GM12878 (cell line): ENCODE measurements around the gene ACTRT3. TPM values are rescaled to one million over a fixed set of nuclear protein-coding genes. Genes with fewer than 3 reads are reported as not detected.

ENCODE experiments used
- BMI1 ChIP-seq: fragments of 450-650 bp; IDR thresholded peaks from 2 replicates; pipeline ENCODE4 v1.6.1; 2016; ENCODE audit warnings: mild to moderate bottlenecking, moderate library complexity, borderline replicate concordance
- CBFB ChIP-seq: IDR thresholded peaks from 2 replicates; pipeline ENCODE4 v1.6.1; 2016; ENCODE audit warnings: antibody characterized with exemption, low read depth
- GATAD2B ChIP-seq: fragments of 450-650 bp; conservative IDR thresholded peaks from 2 replicates; pipeline ENCODE4 v1.6.1; 2017; ENCODE audit warnings: low read depth, mild to moderate bottlenecking, moderate library complexity
- MTA2 ChIP-seq: fragments of 450-650 bp; IDR thresholded peaks from 2 replicates; pipeline ENCODE4 v1.6.1; 2016; ENCODE audit warnings: low read depth, mild to moderate bottlenecking, moderate library complexity
- MTA3 ChIP-seq: IDR thresholded peaks from 2 replicates; pipeline ENCODE4 v1.6.1; 2012; ENCODE audit warnings: low read length, inconsistent platforms, borderline replicate concordance
- RAD21 ChIP-seq: IDR thresholded peaks from 2 replicates; pipeline ENCODE4 v1.6.1; 2011; ENCODE audit warnings: mild to moderate bottlenecking, low read depth, low read length, moderate library complexity; ENCODE audit not compliant: insufficient read depth
- RAD51 ChIP-seq: fragments of 450-650 bp; IDR thresholded peaks from 2 replicates; pipeline ENCODE4 v1.6.1; 2016; ENCODE audit warnings: moderate library complexity, mild to moderate bottlenecking, inconsistent platforms
- SMAD1 ChIP-seq: fragments of 450-650 bp; IDR thresholded peaks from 2 replicates; pipeline ENCODE4 v1.6.1; 2018; ENCODE audit warnings: mild to moderate bottlenecking, low read depth; ENCODE audit not compliant: partially characterized antibody
- SP1 ChIP-seq: IDR thresholded peaks from one replicate; pipeline ENCODE4 v1.6.1; 2011; ENCODE audit warnings: low read depth, low read length
- STAT1 ChIP-seq: fragments of 450-650 bp; conservative IDR thresholded peaks from 2 replicates; pipeline ENCODE4 v1.6.1; 2014; ENCODE audit warnings: antibody characterized with exemption, mild to moderate bottlenecking
- TCF7 ChIP-seq: IDR thresholded peaks from 2 replicates; pipeline ENCODE4 v1.6.1; 2014; ENCODE audit warnings: antibody characterized with exemption, borderline replicate concordance
- ZNF384 ChIP-seq: IDR thresholded peaks from 2 replicates; pipeline ENCODE4 v1.6.1; 2012; ENCODE audit warnings: low read depth, mild to moderate bottlenecking, low read length, improper control_type of control experiment, borderline replicate concordance
- ZSCAN29 ChIP-seq: fragments of 450-650 bp; IDR thresholded peaks from 2 replicates; pipeline ENCODE4 v1.6.1; 2017; ENCODE audit warnings: mild to moderate bottlenecking, moderate library complexity
- polyA plus RNA-seq, 11 experiments: library from polyadenylated mRNA; depleted of rRNA in 4 of 11; unstranded in 6 of 11; stranded (reverse) in 5 of 11; fragments of >200 nt; fragmentation: Nextera tagmentation in 4 of 11; fragmentation: Illumina TruSeq in 1 of 11; extraction: Ambion mirVana in 4 of 11; extraction: Trizol in 1 of 11; gene quantifications; 1 replicate in 1 of 11; 2 replicates in 10 of 11; pipeline versions ENCODE4 v1.2.1 to v1.2.3, GENCODE V29; 2011 to 2016; ENCODE audit warnings: inconsistent platforms in 2 of 11, missing spikeins in 2 of 11, low read depth in 1 of 11
- total RNA-seq, 4 experiments: library from RNA; depleted of rRNA in 3 of 4; stranded (reverse); fragments of >200 nt in 3 of 4; fragmentation: Illumina TruSeq in 1 of 4; extraction: Trizol in 1 of 4; gene quantifications; 2 replicates each; pipeline versions ENCODE4 v1.2.1 to v1.2.3, GENCODE V29; 2013 to 2021
- TF ChIP-seq, protein P1 (sequence below): fragments of 450-650 bp; IDR thresholded peaks from 2 replicates; pipeline ENCODE4 v1.6.1; 2016; ENCODE audit warnings: mild to moderate bottlenecking, moderate library complexity, borderline replicate concordance
- TF ChIP-seq, protein P2 (sequence below): IDR thresholded peaks from 2 replicates; pipeline ENCODE4 v1.6.1; 2012; ENCODE audit warnings: low read depth, low read length, improper control_type of control experiment

Gene ACTRT3
- total and polyA plus RNA-seq, 10 of the 15 experiments (the other 5 are each of a cell fraction or from before 2014, with no cell fraction given) = 0.02 to 0.58 (median 0.11) TPM; not detected in 1

DNA sequence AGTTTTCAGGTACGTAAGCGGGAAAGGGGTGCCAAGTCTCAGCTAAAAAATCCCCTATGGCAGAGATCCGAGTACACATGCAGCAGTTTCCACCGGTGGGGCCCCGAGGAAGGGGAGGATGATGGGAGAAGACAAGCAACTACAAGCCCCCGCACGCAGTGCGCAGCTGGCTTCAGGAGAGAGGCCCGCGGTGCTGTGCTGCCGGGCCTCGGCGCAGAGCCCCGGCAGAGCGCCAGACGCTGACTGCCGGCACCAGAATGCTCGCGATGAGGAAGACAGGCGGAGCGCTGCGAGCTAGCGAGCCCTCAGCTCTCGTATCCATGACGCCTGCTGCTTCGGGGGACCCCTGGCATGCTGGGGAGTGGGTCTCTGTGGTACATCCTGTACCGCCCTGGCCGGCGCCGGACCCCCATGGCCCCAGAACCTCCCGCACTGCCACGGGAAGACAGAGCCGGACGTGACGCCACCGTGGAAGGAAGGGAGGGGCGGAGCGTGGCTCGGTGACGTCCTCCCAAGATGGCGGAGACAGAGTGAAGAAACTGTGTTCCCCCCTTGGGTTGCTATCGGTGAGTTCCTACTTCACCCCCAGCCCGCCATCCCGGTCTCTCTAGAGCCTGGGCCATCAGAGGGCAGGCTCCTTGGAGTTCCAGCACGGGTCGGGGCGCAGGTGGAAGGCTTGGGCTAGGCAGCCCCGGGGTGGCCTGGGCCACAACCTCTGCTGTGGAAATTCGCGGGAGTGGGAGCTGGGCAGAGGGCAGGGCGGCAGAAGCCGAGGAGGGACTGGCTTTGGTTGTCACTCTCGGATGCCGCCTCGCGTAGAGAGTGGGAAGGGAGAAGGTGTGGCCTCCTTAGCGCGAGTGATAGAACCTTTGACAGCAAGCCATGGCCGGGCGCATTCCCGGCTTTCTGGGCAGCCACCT is 3.8 kb upstream of the ACTRT3 start, which contains the start of gene MYNN (continued):
- TF ChIP-seq, protein P1, sequence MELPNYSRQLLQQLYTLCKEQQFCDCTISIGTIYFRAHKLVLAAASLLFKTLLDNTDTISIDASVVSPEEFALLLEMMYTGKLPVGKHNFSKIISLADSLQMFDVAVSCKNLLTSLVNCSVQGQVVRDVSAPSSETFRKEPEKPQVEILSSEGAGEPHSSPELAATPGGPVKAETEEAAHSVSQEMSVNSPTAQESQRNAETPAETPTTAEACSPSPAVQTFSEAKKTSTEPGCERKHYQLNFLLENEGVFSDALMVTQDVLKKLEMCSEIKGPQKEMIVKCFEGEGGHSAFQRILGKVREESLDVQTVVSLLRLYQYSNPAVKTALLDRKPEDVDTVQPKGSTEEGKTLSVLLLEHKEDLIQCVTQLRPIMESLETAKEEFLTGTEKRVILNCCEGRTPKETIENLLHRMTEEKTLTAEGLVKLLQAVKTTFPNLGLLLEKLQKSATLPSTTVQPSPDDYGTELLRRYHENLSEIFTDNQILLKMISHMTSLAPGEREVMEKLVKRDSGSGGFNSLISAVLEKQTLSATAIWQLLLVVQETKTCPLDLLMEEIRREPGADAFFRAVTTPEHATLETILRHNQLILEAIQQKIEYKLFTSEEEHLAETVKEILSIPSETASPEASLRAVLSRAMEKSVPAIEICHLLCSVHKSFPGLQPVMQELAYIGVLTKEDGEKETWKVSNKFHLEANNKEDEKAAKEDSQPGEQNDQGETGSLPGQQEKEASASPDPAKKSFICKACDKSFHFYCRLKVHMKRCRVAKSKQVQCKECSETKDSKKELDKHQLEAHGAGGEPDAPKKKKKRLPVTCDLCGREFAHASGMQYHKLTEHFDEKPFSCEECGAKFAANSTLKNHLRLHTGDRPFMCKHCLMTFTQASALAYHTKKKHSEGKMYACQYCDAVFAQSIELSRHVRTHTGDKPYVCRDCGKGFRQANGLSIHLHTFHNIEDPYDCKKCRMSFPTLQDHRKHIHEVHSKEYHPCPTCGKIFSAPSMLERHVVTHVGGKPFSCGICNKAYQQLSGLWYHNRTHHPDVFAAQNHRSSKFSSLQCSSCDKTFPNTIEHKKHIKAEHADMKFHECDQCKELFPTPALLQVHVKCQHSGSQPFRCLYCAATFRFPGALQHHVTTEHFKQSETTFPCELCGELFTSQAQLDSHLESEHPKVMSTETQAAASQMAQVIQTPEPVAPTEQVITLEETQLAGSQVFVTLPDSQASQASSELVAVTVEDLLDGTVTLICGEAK = peak; percentile 82; the same call in 1 of the 2 replicates
- TF ChIP-seq, protein P2, sequence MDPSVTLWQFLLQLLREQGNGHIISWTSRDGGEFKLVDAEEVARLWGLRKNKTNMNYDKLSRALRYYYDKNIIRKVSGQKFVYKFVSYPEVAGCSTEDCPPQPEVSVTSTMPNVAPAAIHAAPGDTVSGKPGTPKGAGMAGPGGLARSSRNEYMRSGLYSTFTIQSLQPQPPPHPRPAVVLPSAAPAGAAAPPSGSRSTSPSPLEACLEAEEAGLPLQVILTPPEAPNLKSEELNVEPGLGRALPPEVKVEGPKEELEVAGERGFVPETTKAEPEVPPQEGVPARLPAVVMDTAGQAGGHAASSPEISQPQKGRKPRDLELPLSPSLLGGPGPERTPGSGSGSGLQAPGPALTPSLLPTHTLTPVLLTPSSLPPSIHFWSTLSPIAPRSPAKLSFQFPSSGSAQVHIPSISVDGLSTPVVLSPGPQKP = peak; percentile 27; the same call in 1 of the 2 replicates
- peak; percentile 55 for TF ChIP-seq SMAD1
- TF ChIP-seq STAT1 = peak; percentile 90
- TF ChIP-seq ZNF384 = no peak
- TF ChIP-seq BMI1 = no peak
- no peak for TF ChIP-seq RAD51
- TF ChIP-seq MTA2 = peak; percentile 8; the same call in 1 of the 2 replicates
- TF ChIP-seq ZSCAN29 = no peak
- TF ChIP-seq RAD21 = no peak
- no peak for TF ChIP-seq MTA3
- TF ChIP-seq GATAD2B = peak; percentile 87; the same call in 1 of the 2 replicates
- TF ChIP-seq SP1 = peak; percentile 28
- TF ChIP-seq CBFB = peak; percentile 79
- no peak for TF ChIP-seq TCF7
